ENCODE results near the gene DOCK11. TPM values are rescaled to one million over a fixed set of nuclear protein-coding genes. Genes with fewer than 3 reads are reported as not detected.

The DOCK11 gene
- total and polyA plus RNA-seq, 9 of the 15 experiments (the other 6 are each of a cell fraction or from before 2014, with no cell fraction given) = 41.8 to 77.8 (median 50.9) TPM

GRCh38 chrX:118493653-118494297 is 1.8 kb upstream of the DOCK11 start (continued):
- TF ChIP-seq ATF3 (IDR thresholded peaks at IDR 0.05) (peak; percentile 61), ATF3 (CRISPR knock-in tag; conservative IDR thresholded peaks at IDR 0.05) (no peak), ATF7 (IDR thresholded peaks at IDR 0.05) (0 out of 2 replicates have a peak, but pooled peaks have one; percentile 29), KDM1A (IDR thresholded peaks at IDR 0.05) (peak; percentile 15 to 28; a peak in 2 of 4 replicates), FOSL1 (tag; conservative IDR thresholded peaks at IDR 0.05) (peak; percentile 77), SMAD4 (CRISPR knock-in tag; conservative IDR thresholded peaks at IDR 0.05) (0 out of 2 replicates have a peak, but pooled peaks have one; percentile 38), SMARCA5 (IDR thresholded peaks at IDR 0.05) (peak; percentile 23; the same call in 1 of the 2 replicates), ZNF324 (CRISPR knock-in tag; IDR thresholded peaks at IDR 0.05) (no peak), OTX1 (CRISPR knock-in tag; IDR thresholded peaks at IDR 0.05) (no peak), ZNF263 (CRISPR knock-in tag; IDR thresholded peaks at IDR 0.05; ENCODE audit: borderline replicate concordance) (peak; percentile 58; the same call in 1 of the 2 replicates), HDAC2 (IDR thresholded peaks at IDR 0.05) (0 out of 2 replicates have a peak, but pooled peaks have one; percentile 37), SMARCE1 (IDR thresholded peaks at IDR 0.05) (0 out of 2 replicates have a peak, but pooled peaks have one; percentile 57), CHAMP1 (IDR thresholded peaks at IDR 0.05) (no peak), FOS (IDR thresholded peaks at IDR 0.05; ENCODE audit: extremely low read depth, insufficient read length) (peak; percentile 15), RCOR1 (IDR thresholded peaks at IDR 0.05; ENCODE audit: borderline replicate concordance in 1 of 2, low read depth in 2 of 2, low read length in 2 of 2) (peak in 1 of 2 experiments; percentile 68; a peak in 1 of 4 replicates), SMARCA4 (IDR thresholded peaks at IDR 0.05) (peak; percentile 46; the same call in 1 of the 2 replicates), CBX3 (IDR thresholded peaks at IDR 0.05; ENCODE audit: borderline replicate concordance in 1 of 2, low read length in 2 of 2) (0 out of 3 replicates have a peak, but pooled peaks of 1 of the 2 experiments have one; percentile 28), ZNF282 (CRISPR knock-in tag; IDR thresholded peaks at IDR 0.05) (no peak), JUND (IDR thresholded peaks at IDR 0.05; ENCODE audit: borderline replicate concordance, low read depth, low read length) (peak; percentile 82), JUND (tag; IDR thresholded peaks at IDR 0.05; ENCODE audit: borderline replicate concordance, low read depth, low read length) (peak; percentile 72; the same call in 2 of the 3 replicates), ZEB2 (IDR thresholded peaks at IDR 0.05) (0 out of 2 replicates have a peak, but pooled peaks have one; percentile 52), NR2C1 (IDR thresholded peaks at IDR 0.05) (no peak), NR2C1 (tag; IDR thresholded peaks at IDR 0.05) (peak; percentile 19; the same call in 1 of the 2 replicates), ARID3A (IDR thresholded peaks at IDR 0.05; ENCODE audit: borderline replicate concordance, low read depth, low read length) (no peak), DPF2 (IDR thresholded peaks at IDR 0.05) (peak; percentile 60), PYGO2 (tag; IDR thresholded peaks at IDR 0.05) (no peak)
